Thymus (tissue), 11 donors: ENCODE measurements around the gene APC2. TPM values are rescaled to one million over a fixed set of nuclear protein-coding genes. Genes with fewer than 3 reads are reported as not detected.

ENCODE experiments used
- DNase-seq, 9 donors: peaks; one replicate each; pipeline ENCODE4 v3.0.0-alpha.2; 2013; ENCODE audit warnings: low spot score in 9 of 9, low read depth in 6 of 9, missing footprints in 1 of 9
- H3K27ac ChIP-seq, 2 donors: one replicate each; pipeline ENCODE4 v1.5.1; 2013; ENCODE audit warnings: control low read depth in 1 of 2, low read depth in 1 of 2, low read length in 1 of 2, mild to moderate bottlenecking in 1 of 2, moderate library complexity in 1 of 2
- H3K27me3 ChIP-seq, 2 donors: one replicate each; pipeline ENCODE4 v1.5.1; 2013; ENCODE audit warnings: low read length in 1 of 2; ENCODE audit not compliant: control insufficient read depth in 2 of 2, insufficient read depth in 1 of 2
- H3K36me3 ChIP-seq, 2 donors: one replicate each; pipeline ENCODE4 v1.5.1; 2013; ENCODE audit warnings: low read length in 1 of 2, mild to moderate bottlenecking in 1 of 2, moderate library complexity in 1 of 2; ENCODE audit not compliant: control insufficient read depth in 2 of 2, insufficient read depth in 2 of 2
- H3K4me1 ChIP-seq, 2 donors: one replicate each; pipeline ENCODE4 v1.5.1; 2013; ENCODE audit warnings: low read length in 2 of 2; ENCODE audit not compliant: control insufficient read depth in 2 of 2, insufficient read depth in 2 of 2
- H3K4me3 ChIP-seq, 2 donors: one replicate each; pipeline ENCODE4 v1.5.1; 2013; ENCODE audit warnings: low read length in 2 of 2, control low read depth in 1 of 2, mild to moderate bottlenecking in 1 of 2
- H3K9me3 ChIP-seq, 2 donors: one replicate each; pipeline ENCODE4 v1.5.1; 2013; ENCODE audit warnings: low read length in 1 of 2, mild to moderate bottlenecking in 1 of 2; ENCODE audit not compliant: control insufficient read depth in 2 of 2, insufficient read depth in 1 of 2
- WGBS: extraction: QIAGEN DNeasy Blood & Tissue Kit; methylation state at CpG from one replicate; pipeline ENCODE4 v1.1.7; 2013; 5-methylcytosine and 5-hydroxymethylcytosine counted together
- polyA plus RNA-seq: library from polyadenylated mRNA; stranded (reverse); fragments of 200-250 nt; gene quantifications from one replicate; pipeline ENCODE4 v1.2.3, GENCODE V29; 2013
- total RNA-seq: library from RNA; stranded (reverse); fragments of 120-200 nt; gene quantifications from one replicate; pipeline ENCODE4 v1.2.4, GENCODE V29; 2013
- donor health status: healthy.

Gene APC2
- total and polyA plus RNA-seq, 2 donors: 0.05 to 0.11 TPM

GRCh38 chr19:1457031-1457739 lies 7.3 kb downstream of the APC2 start:
- WGBS: 21% methylated on average over 48 of the region's 48 CpGs
- no peak for DNase-seq

GRCh38 chr19:1457892-1458291 lies 8.0 kb downstream of the APC2 start:
- 85% methylated on average over 16 of the region's 16 CpGs for WGBS
- peaks cover 5 to 15% of the 10 kb centered on the region in 2 donors for H3K4me1 ChIP-seq
- H3K9me3 ChIP-seq: peaks cover 5 to 6% of the 10 kb centered on the region in 2 donors
- H3K27ac ChIP-seq: no peak overlapping the region
- DNase-seq: no peak
- peaks cover 45 to 70% of the 10 kb centered on the region in 2 donors for H3K27me3 ChIP-seq
- peaks cover 0 to 4% of the 10 kb centered on the region in 2 donors for H3K36me3 ChIP-seq
- H3K4me3 ChIP-seq: no peak overlapping the region

More at GRCh38 chr19:1457031-1457739, 7.3 kb downstream of the APC2 start:
- peaks cover 5 to 6% of the 10 kb centered on the region in 2 donors for H3K9me3 ChIP-seq
- no peak overlapping the region for H3K4me3 ChIP-seq
- H3K27me3 ChIP-seq: peaks cover 49 to 77% of the 10 kb centered on the region in 2 donors
- H3K36me3 ChIP-seq: peaks cover 0 to 4% of the 10 kb centered on the region in 2 donors
- peaks cover 5 to 15% of the 10 kb centered on the region in 2 donors for H3K4me1 ChIP-seq
- no peak overlapping the region for H3K27ac ChIP-seq

GRCh38 chr19:1459479-1459878 lies 9.6 kb downstream of the APC2 start:
- H3K4me3 ChIP-seq: no peak overlapping the region
- H3K4me1 ChIP-seq: peaks cover 5 to 15% of the 10 kb centered on the region in 2 donors
- peaks cover 0 to 4% of the 10 kb centered on the region in 2 donors for H3K36me3 ChIP-seq
- peaks cover 5 to 6% of the 10 kb centered on the region in 2 donors for H3K9me3 ChIP-seq
- H3K27ac ChIP-seq: no peak overlapping the region
- WGBS: 88% methylated on average over 9 of the region's 9 CpGs
- no peak for DNase-seq
- peaks cover 35 to 58% of the 10 kb centered on the region in 2 donors for H3K27me3 ChIP-seq

DNA sequence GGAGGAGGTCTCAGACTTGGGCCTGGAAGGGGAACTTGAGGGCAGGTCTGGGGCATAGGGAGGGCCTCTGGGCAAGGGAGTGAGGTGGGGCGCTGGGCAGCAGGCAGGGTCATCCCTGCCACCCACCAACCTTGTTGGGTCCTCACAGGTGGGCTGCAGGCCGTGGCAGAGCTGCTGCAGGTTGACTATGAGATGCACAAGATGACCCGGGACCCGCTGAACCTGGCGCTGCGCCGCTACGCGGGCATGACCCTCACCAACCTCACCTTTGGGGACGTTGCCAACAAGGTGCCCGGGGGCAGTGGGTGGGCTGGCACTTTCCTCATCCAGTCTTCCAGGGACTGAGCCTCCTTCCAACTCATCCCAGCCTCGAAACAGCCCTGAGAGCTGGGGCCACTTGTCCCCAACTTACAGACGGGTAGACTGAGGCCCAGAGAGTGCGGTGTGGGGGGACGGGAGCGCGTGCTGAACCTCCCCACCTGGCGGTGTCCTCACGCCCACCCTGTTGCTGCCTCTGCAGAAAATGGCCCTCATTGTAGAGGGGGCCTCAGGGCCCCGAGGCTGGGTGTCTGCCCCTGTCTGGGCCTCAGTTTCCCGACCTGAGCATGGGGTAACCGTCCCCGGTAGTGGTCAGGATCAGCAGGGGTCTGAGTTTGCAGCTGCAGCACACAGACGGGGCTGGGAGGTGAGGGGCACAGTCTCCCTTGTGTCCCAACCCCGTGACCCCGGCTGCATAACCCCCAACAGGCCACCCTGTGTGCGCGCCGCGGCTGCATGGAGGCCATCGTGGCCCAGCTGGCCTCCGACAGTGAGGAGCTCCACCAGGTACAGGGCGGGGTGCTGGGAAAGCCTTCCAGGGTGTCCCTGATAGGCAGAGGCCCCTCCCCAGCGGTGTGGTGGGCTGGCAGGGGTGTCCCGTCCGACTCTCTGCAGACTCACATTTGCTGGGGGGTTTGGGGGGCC lies 10.4 kb downstream of the APC2 start:
- H3K4me3 ChIP-seq: no peak overlapping the region
- WGBS: 97% methylated on average over 36 of the region's 36 CpGs

GRCh38 chr19:1461862-1462261 lies 11.9 kb downstream of the APC2 start:
- Histone ChIP-seq H3K9me3 (peaks cover 0 to 2% of the 10 kb centered on the region in 2 donors), H3K36me3 (peaks cover 0 to 4% of the 10 kb centered on the region in 2 donors), H3K4me1 (no peaks in the 10 kb centered on the region), H3K27ac (no peak overlapping the region), H3K4me3 (no peak overlapping the region), H3K27me3 (peaks cover 37 to 58% of the 10 kb centered on the region in 2 donors)
- WGBS: 98% methylated on average over 24 of the region's 24 CpGs
- DNase-seq: no peak

More for the DNA sequence above, 10.4 kb downstream of the APC2 start:
- peaks cover 37 to 58% of the 10 kb centered on the region in 2 donors for H3K27me3 ChIP-seq
- H3K4me1 ChIP-seq: peaks cover 0 to 7% of the 10 kb centered on the region in 2 donors
- H3K27ac ChIP-seq: no peak overlapping the region
- peaks cover 4 to 5% of the 10 kb centered on the region in 2 donors for H3K9me3 ChIP-seq
- H3K36me3 ChIP-seq: peaks cover 0 to 4% of the 10 kb centered on the region in 2 donors
- no peak for DNase-seq

GRCh38 chr19:1465191-1466016 lies 15.5 kb downstream of the APC2 start:
- Histone ChIP-seq H3K4me3 (no peak overlapping the region), H3K4me1 (peaks cover 7 to 13% of the 10 kb centered on the region in 2 donors), H3K27ac (no peak overlapping the region), H3K27me3 (peaks cover 56 to 59% of the 10 kb centered on the region in 2 donors), H3K9me3 (peaks cover 0 to 2% of the 10 kb centered on the region in 2 donors), H3K36me3 (peaks cover 0 to 4% of the 10 kb centered on the region in 2 donors)
- no peak for DNase-seq
- 55% methylated on average over 83 of the region's 83 CpGs for WGBS

DNA sequence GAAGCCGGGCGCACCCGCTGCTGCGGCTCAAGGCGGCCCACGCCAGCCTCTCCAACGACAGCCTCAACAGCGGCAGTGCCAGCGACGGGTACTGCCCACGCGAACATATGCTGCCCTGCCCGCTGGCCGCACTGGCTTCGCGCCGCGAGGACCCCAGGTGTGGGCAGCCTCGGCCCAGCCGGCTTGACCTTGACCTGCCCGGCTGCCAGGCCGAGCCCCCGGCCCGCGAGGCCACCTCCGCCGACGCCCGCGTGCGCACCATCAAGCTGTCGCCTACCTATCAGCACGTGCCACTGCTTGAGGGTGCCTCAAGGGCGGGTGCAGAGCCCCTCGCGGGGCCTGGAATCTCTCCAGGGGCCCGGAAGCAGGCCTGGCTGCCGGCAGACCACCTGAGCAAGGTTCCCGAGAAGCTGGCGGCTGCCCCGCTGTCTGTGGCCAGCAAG lies 16.1 kb downstream of the APC2 start:
- 63% methylated on average over 41 of the region's 41 CpGs for WGBS
- Histone ChIP-seq H3K4me3 (no peak overlapping the region), H3K4me1 (peaks cover 12 to 17% of the 10 kb centered on the region in 2 donors)

DNA sequence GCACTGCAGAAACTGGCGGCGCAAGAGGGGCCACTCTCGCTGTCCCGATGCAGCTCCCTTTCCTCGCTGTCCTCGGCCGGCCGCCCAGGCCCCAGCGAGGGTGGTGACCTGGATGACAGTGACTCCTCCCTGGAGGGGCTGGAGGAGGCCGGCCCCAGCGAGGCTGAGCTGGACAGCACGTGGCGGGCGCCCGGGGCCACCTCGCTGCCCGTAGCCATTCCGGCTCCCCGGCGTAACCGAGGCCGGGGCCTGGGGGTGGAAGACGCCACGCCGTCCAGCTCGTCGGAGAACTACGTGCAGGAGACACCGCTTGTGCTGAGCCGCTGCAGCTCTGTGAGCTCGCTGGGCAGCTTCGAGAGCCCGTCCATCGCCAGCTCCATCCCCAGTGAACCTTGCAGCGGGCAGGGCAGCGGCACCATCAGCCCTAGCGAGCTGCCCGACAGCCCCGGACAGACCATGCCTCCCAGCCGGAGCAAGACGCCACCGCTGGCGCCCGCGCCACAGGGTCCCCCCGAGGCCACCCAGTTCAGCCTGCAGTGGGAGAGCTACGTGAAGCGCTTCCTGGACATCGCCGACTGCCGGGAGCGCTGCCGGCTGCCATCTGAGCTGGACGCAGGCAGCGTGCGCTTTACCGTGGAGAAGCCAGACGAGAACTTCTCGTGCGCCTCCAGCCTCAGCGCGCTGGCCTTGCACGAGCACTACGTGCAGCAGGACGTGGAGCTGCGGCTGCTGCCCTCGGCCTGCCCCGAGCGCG lies 16.7 kb downstream of the APC2 start:
- peaks cover 2 to 9% of the 10 kb centered on the region in 2 donors for H3K9me3 ChIP-seq
- H3K4me1 ChIP-seq: peaks cover 18 to 20% of the 10 kb centered on the region in 2 donors
- 37% methylated on average over 70 of the region's 70 CpGs for WGBS
- H3K27ac ChIP-seq: no peak overlapping the region
- H3K27me3 ChIP-seq: peaks cover 68 to 72% of the 10 kb centered on the region in 2 donors
- H3K4me3 ChIP-seq: no peak overlapping the region
- DNase-seq: no peak
- H3K36me3 ChIP-seq: no peaks in the 10 kb centered on the region

More for the DNA sequence above, 16.1 kb downstream of the APC2 start:
- no peak for DNase-seq
- H3K9me3 ChIP-seq: peaks cover 2 to 5% of the 10 kb centered on the region in 2 donors
- no peak overlapping the region for H3K27ac ChIP-seq
- peaks cover 62 to 66% of the 10 kb centered on the region in 2 donors for H3K27me3 ChIP-seq
- H3K36me3 ChIP-seq: no peaks in the 10 kb centered on the region
